HFFc6 (cell line): ENCODE results near the gene SH3RF3. TPM values are rescaled to one million over a fixed set of nuclear protein-coding genes. Genes with fewer than 3 reads are reported as not detected.
A peak's percentile ranks its signal among the peaks of the same experiment; 100 is the strongest.
"Not testable (repeated sequence)": the region's sequence is repeated elsewhere in the genome, so short reads cannot be mapped to it uniquely, and the experiment has no call there.

Source experiments
- DNase-seq: peaks from one replicate; pipeline ENCODE4 v3.0.0-alpha.2; 2018
- H3K27ac Mint-ChIP-seq: 2 replicates; pipeline ENCODE4 v1.8.0; 2020; ENCODE audit warnings: mild to moderate bottlenecking, mixed read lengths
- H3K27me3 Mint-ChIP-seq: 2 replicates; pipeline ENCODE4 v1.8.0; 2021; ENCODE audit warnings: mild to moderate bottlenecking, moderate library complexity, mixed read lengths; ENCODE audit not compliant: insufficient read depth
- H3K36me3 Mint-ChIP-seq: 2 replicates; pipeline ENCODE4 v1.8.0; 2021; ENCODE audit warnings: low read depth, mixed read lengths
- H3K4me1 Mint-ChIP-seq: 2 replicates; pipeline ENCODE4 v1.8.0; 2020; ENCODE audit warnings: low read depth, mixed read lengths
- H3K4me3 Mint-ChIP-seq: 2 replicates; pipeline ENCODE4 v1.8.0; 2020; ENCODE audit warnings: mild to moderate bottlenecking, moderate library complexity, mixed read lengths
- H3K9me3 Mint-ChIP-seq: 2 replicates; pipeline ENCODE4 v1.8.0; 2020; ENCODE audit warnings: mild to moderate bottlenecking, mixed read lengths
- CTCF ChIP-seq: fragments of 200-600 bp; sonication (generic); IDR thresholded peaks from 2 replicates; pipeline ENCODE4 v1.5.0; 2021; ENCODE audit warnings: antibody characterized with exemption, mild to moderate bottlenecking
- total RNA-seq, 6 experiments: library from RNA; stranded (reverse); fragmentation: NEBNext Ultra II Directional; extraction: Animal tissue kit (Norgen Biotek cat#: 25700); gene quantifications; 2 replicates in 1 of 6; 3 replicates in 5 of 6; pipeline ENCODE4 v1.2.3, GENCODE V29; 2021

The SH3RF3 gene
- total RNA-seq, 6 experiments from 2014 or later = 2.4 to 4.4 (median 3.7) TPM

DNA sequence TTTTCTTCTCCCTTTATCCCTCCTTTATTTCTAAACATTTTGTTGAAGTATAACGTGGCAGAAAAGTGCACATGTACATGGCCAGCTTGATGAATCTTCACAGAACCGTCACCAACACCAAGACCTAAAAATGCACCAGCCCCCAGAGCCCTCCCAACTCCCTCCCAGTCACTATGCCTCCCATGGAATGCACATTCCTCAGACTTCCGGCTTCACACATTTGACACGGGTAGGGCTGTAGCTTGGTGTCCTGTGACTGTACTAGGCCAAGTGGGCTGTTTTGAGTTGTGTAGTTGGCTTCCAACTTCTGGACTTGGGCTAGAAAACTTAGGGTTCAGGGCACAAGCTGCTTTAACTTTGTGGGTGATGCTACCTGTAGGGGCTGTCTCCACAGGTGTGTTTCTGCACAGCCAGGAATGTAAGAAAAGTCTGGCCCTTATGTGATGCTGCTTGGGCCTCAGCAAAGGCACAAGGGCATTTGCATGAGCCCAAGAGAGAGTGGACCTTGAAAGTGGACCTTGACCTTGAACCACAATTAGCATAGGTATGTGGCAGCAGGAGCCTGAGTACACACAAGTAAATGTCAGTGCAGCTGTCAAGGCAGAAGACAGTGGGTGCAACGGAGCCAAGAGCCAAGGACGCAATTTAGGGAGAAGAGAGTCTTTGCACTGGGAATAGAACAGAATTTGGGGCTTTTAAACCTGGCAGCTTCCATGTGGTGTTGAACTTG is 406.4 kb downstream of the SH3RF3 start:
- no peak for DNase-seq
- H3K4me3 Mint-ChIP-seq = no peak overlapping the region
- no peak overlapping the region for H3K27ac Mint-ChIP-seq
- TF ChIP-seq CTCF = no peak
- no peaks in the 10 kb centered on the region for H3K9me3 Mint-ChIP-seq
- peaks cover 22% of the 10 kb centered on the region for H3K27me3 Mint-ChIP-seq
- no peaks in the 10 kb centered on the region for H3K4me1 Mint-ChIP-seq
- no peaks in the 10 kb centered on the region for H3K36me3 Mint-ChIP-seq

DNA sequence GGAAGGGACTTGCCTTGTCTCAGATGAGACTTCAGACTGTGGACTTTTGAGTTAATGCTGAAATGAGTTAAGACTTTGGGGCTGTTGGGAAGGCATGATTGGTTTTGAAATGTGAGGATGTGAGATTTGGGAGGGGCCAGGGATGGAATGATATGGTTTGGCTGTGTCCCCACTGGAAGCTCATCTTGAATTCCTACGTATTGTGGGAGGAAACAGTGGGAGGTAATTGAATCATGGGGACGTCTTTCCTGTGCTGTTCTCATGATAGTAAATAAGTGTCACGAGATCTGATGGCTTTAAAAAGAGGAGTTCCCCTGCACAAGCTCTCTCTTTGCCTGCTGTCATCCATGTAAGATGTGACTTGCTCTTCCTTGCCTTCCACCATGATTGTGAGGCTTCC is 407.6 kb downstream of the SH3RF3 start:
- not testable (repeated sequence) for H3K4me3 Mint-ChIP-seq, DNase-seq, H3K36me3 Mint-ChIP-seq, H3K27ac Mint-ChIP-seq, H3K4me1 Mint-ChIP-seq, H3K9me3 Mint-ChIP-seq
- H3K27me3 Mint-ChIP-seq = peaks cover 13% of the 10 kb centered on the region

DNA sequence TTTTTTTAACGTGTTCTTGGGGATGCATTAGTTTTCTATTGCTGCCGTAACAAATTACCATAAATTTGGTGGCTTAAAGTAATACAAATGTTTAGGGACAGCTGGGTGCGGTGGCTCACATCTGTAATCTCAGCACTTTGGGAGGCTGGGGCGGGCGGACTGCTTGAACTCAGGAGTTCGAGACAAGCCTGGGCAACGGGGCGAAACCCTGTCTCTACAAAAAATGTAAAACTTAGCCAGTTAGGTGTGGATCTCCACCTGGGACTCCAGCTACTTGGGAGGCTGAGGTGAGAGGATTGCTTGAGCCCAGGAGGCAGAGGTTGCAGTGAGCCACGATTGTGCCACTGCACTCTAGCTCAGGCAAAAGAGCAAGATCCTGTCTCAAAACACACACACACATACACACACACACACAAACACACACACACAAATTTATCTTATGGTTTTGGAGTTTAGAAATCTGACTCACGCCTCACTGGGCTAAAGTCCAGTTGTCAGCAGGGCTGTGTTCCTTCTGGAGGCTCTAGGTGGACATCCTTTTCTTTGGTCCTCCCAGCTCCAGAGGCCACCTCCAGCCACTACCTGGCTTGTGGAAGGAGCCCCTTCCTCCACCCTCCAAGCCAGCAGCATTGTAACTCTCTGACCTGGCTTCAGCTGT is 408.7 kb downstream of the SH3RF3 start:
- H3K27ac Mint-ChIP-seq = no peak overlapping the region
- H3K27me3 Mint-ChIP-seq = peaks cover 10% of the 10 kb centered on the region
- H3K9me3 Mint-ChIP-seq = no peaks in the 10 kb centered on the region
- H3K4me1 Mint-ChIP-seq = no peaks in the 10 kb centered on the region
- H3K36me3 Mint-ChIP-seq = 0 out of 2 replicates have a peak, but pooled peaks cover 11% of the 10 kb centered on the region
- H3K4me3 Mint-ChIP-seq = no peak overlapping the region; the same call in 1 of the 2 replicates
- peak; percentile 18 for DNase-seq
- no peak for TF ChIP-seq CTCF

DNA sequence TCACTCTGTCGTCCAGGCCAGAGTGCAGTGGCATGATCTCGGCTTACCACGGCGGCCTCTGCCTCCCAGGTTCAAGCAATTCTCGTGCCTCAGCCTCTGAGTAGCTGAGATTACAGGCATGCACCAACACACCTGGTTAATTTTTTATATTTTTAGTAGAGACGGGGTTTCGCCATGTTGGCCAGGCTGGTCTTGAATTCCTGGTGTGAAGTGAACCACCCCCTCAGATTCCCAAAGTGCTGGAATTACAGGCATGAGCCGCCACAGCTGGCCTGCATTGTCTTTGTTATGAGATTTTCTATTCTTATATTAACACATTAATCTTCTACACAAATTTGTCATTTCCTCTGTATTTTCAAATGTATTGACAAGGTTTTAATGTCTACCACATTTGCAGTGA is 409.5 kb downstream of the SH3RF3 start:
- Mint-ChIP-seq H3K9me3 (no peaks in the 10 kb centered on the region), H3K27me3 (peaks cover 4% of the 10 kb centered on the region; the same call in 1 of the 2 replicates), H3K36me3 (0 out of 2 replicates have a peak, but pooled peaks cover 11% of the 10 kb centered on the region), H3K27ac (no peak overlapping the region), H3K4me3 (no peak overlapping the region), H3K4me1 (no peaks in the 10 kb centered on the region)
- DNase-seq = no peak
- TF ChIP-seq CTCF = no peak

GRCh38 chr2:109542384-109542783 is 413.4 kb downstream of the SH3RF3 start:
- H3K4me3 Mint-ChIP-seq = no peak overlapping the region
- no peaks in the 10 kb centered on the region; the same call in none of the 2 replicates for H3K27me3 Mint-ChIP-seq
- no peak for DNase-seq
- H3K36me3 Mint-ChIP-seq = 0 out of 2 replicates have a peak, but pooled peaks cover 23% of the 10 kb centered on the region
- H3K4me1 Mint-ChIP-seq = peaks cover 8% of the 10 kb centered on the region
- no peak overlapping the region for H3K27ac Mint-ChIP-seq
- no peak for TF ChIP-seq CTCF
- no peaks in the 10 kb centered on the region for H3K9me3 Mint-ChIP-seq
